SU-DHL-6 (cell line): ENCODE data around the gene TRIM75.
"Not testable (repeated sequence)": the region's sequence is repeated elsewhere in the genome, so short reads cannot be mapped to it uniquely, and the experiment has no call there.

Experiments used
- H2AFZ ChIP-seq: fragments of 200-600 bp; sonication (generic); 2 replicates; pipeline ENCODE4 v1.6.1; 2014; ENCODE audit warnings: low read depth, mild to moderate bottlenecking, moderate library complexity, mixed read lengths, antibody characterized with exemption, low read length; ENCODE audit not compliant: severe bottlenecking
- H3F3A ChIP-seq: fragments of 200-600 bp; shearing (Covaris generic); 2 replicates; pipeline ENCODE4 v1.6.0; 2016; ENCODE audit warnings: antibody characterized with exemption, mild to moderate bottlenecking; ENCODE audit not compliant: insufficient read depth
- H3K27ac ChIP-seq: fragments of 200-600 bp; sonication (generic); 2 replicates; pipeline ENCODE4 v1.5.1; 2016; ENCODE audit warnings: low read depth, mild to moderate bottlenecking, low read length, moderate library complexity, mixed read lengths
- H3K27me3 ChIP-seq: fragments of 200-600 bp; sonication (generic), shearing (Covaris generic); 2 replicates; pipeline ENCODE4 v1.6.0; 2014; ENCODE audit warnings: mild to moderate bottlenecking, low read length
- H3K36me3 ChIP-seq: fragments of 200-600 bp; sonication (generic); 2 replicates; pipeline ENCODE4 v1.6.1; 2014; ENCODE audit warnings: mild to moderate bottlenecking, low read length, mixed read lengths
- H3K4me2 ChIP-seq: fragments of 300-600, 200-600 bp; shearing (Covaris generic), sonication (generic); 2 replicates; pipeline ENCODE4 v1.6.0; 2014; ENCODE audit warnings: low read length, low read depth, mild to moderate bottlenecking; ENCODE audit not compliant: poor library complexity, severe bottlenecking
- H3K4me3 ChIP-seq: fragments of 200-600 bp; sonication (generic); 2 replicates; pipeline ENCODE4 v1.5.1; 2014; ENCODE audit warnings: antibody characterized with exemption, low read length, mild to moderate bottlenecking, mixed read lengths; ENCODE audit not compliant: insufficient read depth, poor library complexity, severe bottlenecking
- H3K79me2 ChIP-seq: fragments of 200-600 bp; sonication (generic); 2 replicates; pipeline ENCODE4 v1.6.1; 2014; ENCODE audit warnings: mild to moderate bottlenecking, low read length, moderate library complexity; ENCODE audit not compliant: insufficient read depth
- H3K9ac ChIP-seq: fragments of 200-600 bp; sonication (generic); 2 replicates; pipeline ENCODE4 v1.7.0; 2014; ENCODE audit warnings: mild to moderate bottlenecking, low read length
- H3K9me2 ChIP-seq: fragments of 200-600 bp; sonication (generic); replicated peaks from 2 replicates; pipeline ENCODE4 v1.6.1; 2014; ENCODE audit warnings: low read length; ENCODE audit not compliant: insufficient read depth
- H3K9me3 ChIP-seq: fragments of 200-600 bp; sonication (generic); 2 replicates; pipeline ENCODE4 v1.6.1; 2014; ENCODE audit warnings: low read length, mixed read lengths; ENCODE audit not compliant: insufficient read depth
- H4K20me1 ChIP-seq: fragments of 200-600 bp; sonication (generic); 2 replicates; pipeline ENCODE4 v1.6.1; 2014; ENCODE audit warnings: low read depth, mild to moderate bottlenecking, antibody characterized with exemption, low read length, moderate library complexity, mixed read lengths
- CTCF ChIP-seq: fragments of 200-600 bp; sonication (generic); IDR thresholded peaks from one replicate; pipeline ENCODE4 v1.5.1; 2017; ENCODE audit warnings: antibody characterized with exemption, mild to moderate bottlenecking, low read length, moderate library complexity; ENCODE audit not compliant: insufficient read depth, poor library complexity, severe bottlenecking
- EZH2phosphoT487 ChIP-seq: fragments of 200-600 bp; sonication (generic), shearing (Covaris generic); conservative IDR thresholded peaks from 2 replicates; pipeline ENCODE4 v1.6.1; 2018; ENCODE audit warnings: mild to moderate bottlenecking, antibody characterized with exemption, low read length, moderate library complexity, mixed read lengths

The TRIM75 gene

GRCh38 chr4:165010991-165011390 lies 42.7 kb upstream of the TRIM75 start:
- H3K4me3 ChIP-seq: no peak overlapping the region
- H3K9ac ChIP-seq: no peak overlapping the region
- H3K79me2 ChIP-seq: no peaks in the 10 kb centered on the region
- no peak for TF ChIP-seq EZH2phosphoT487
- H2AFZ ChIP-seq: no peak overlapping the region
- H3F3A ChIP-seq: no peaks in the 10 kb centered on the region
- H3K9me3 ChIP-seq: no peaks in the 10 kb centered on the region
- H4K20me1 ChIP-seq: no peaks in the 10 kb centered on the region
- no peaks in the 10 kb centered on the region for H3K27me3 ChIP-seq
- no peaks in the 10 kb centered on the region for H3K9me2 ChIP-seq
- H3K27ac ChIP-seq: no peak overlapping the region
- H3K4me2 ChIP-seq: no peak overlapping the region
- no peaks in the 10 kb centered on the region for H3K36me3 ChIP-seq

GRCh38 chr4:165011403-165011802 lies 42.3 kb upstream of the TRIM75 start:
- H3K4me2 ChIP-seq: no peak overlapping the region

GRCh38 chr4:165013691-165014090 lies 40.0 kb upstream of the TRIM75 start:
- Histone ChIP-seq H3K27ac (no peak overlapping the region), H4K20me1 (no peaks in the 10 kb centered on the region), H3F3A (no peaks in the 10 kb centered on the region), H3K9me3 (no peaks in the 10 kb centered on the region), H3K27me3 (no peaks in the 10 kb centered on the region), H3K36me3 (no peaks in the 10 kb centered on the region), H3K9me2 (no peaks in the 10 kb centered on the region), H2AFZ (no peak overlapping the region), H3K4me3 (no peak overlapping the region), H3K4me2 (no peak overlapping the region), H3K79me2 (no peaks in the 10 kb centered on the region), H3K9ac (no peak overlapping the region)
- TF ChIP-seq CTCF: no peak
- no peak for TF ChIP-seq EZH2phosphoT487

More at GRCh38 chr4:165011403-165011802, 42.3 kb upstream of the TRIM75 start:
- no peak overlapping the region for H2AFZ ChIP-seq
- H3K27me3 ChIP-seq: no peaks in the 10 kb centered on the region
- H4K20me1 ChIP-seq: no peaks in the 10 kb centered on the region
- H3K36me3 ChIP-seq: no peaks in the 10 kb centered on the region
- no peak overlapping the region for H3K27ac ChIP-seq
- H3K9me3 ChIP-seq: no peaks in the 10 kb centered on the region
- no peaks in the 10 kb centered on the region for H3F3A ChIP-seq
- TF ChIP-seq CTCF: no peak
- TF ChIP-seq EZH2phosphoT487: no peak
- no peaks in the 10 kb centered on the region for H3K79me2 ChIP-seq
- no peak overlapping the region for H3K4me3 ChIP-seq
- H3K9me2 ChIP-seq: no peaks in the 10 kb centered on the region
- no peak overlapping the region for H3K9ac ChIP-seq

GRCh38 chr4:165016971-165017370 lies 36.7 kb upstream of the TRIM75 start:
- Histone ChIP-seq H3F3A (no peaks in the 10 kb centered on the region), H3K36me3 (no peaks in the 10 kb centered on the region), H3K27ac (no peak overlapping the region), H3K9me3 (no peaks in the 10 kb centered on the region), H3K4me3 (no peak overlapping the region), H4K20me1 (no peaks in the 10 kb centered on the region), H3K9me2 (no peaks in the 10 kb centered on the region), H3K4me2 (no peak overlapping the region), H3K79me2 (no peaks in the 10 kb centered on the region), H2AFZ (no peak overlapping the region), H3K27me3 (no peaks in the 10 kb centered on the region), H3K9ac (no peak overlapping the region)
- TF ChIP-seq EZH2phosphoT487: no peak
- TF ChIP-seq CTCF: no peak

GRCh38 chr4:165019995-165020394 lies 33.7 kb upstream of the TRIM75 start:
- H3K4me3 ChIP-seq, H3F3A ChIP-seq, H3K27ac ChIP-seq, H3K9me3 ChIP-seq, H3K9ac ChIP-seq, H3K4me2 ChIP-seq, H3K36me3 ChIP-seq, H2AFZ ChIP-seq, H3K79me2 ChIP-seq, H3K9me2 ChIP-seq, H3K27me3 ChIP-seq, H4K20me1 ChIP-seq: not testable (repeated sequence)

- H2AFZ ChIP-seq, H3F3A ChIP-seq, H3K27ac ChIP-seq, H3K9me3 ChIP-seq, H3K4me2 ChIP-seq, H4K20me1 ChIP-seq, H3K9ac ChIP-seq, H3K27me3 ChIP-seq, H3K9me2 ChIP-seq, H3K79me2 ChIP-seq, H3K36me3 ChIP-seq, H3K4me3 ChIP-seq: not testable (repeated sequence)
These were observed 27.9 kb upstream of the TRIM75 start for GRCh38 chr4:165025782-165026181.
